Caki2 (cell line): ENCODE measurements around the gene APOM. TPM values are rescaled to one million over a fixed set of nuclear protein-coding genes. Genes with fewer than 3 reads are reported as not detected.

ENCODE experiments used
- DNase-seq: peaks from one replicate; pipeline ENCODE4 v3.0.0-alpha.2; 2015; ENCODE audit warnings: low read depth
- in situ Hi-C: cut with HindIII; loops from 2 replicates; pipeline ENCODE4 v1.10.0; 2016; ENCODE audit warnings: low sequenced_read_pairs, low pct_unique_long_range_greater_than_20kb, mixed read lengths
- total RNA-seq: library from RNA; depleted of rRNA; stranded (reverse); fragments of >200 nt; shearing (Covaris generic); gene quantifications from 2 replicates; pipeline ENCODE4 v1.2.3, GENCODE V29; 2014; ENCODE audit warnings: low replicate concordance

Gene APOM
- total RNA-seq, 1 experiment from 2014 or later = 9.2 TPM

DNA sequence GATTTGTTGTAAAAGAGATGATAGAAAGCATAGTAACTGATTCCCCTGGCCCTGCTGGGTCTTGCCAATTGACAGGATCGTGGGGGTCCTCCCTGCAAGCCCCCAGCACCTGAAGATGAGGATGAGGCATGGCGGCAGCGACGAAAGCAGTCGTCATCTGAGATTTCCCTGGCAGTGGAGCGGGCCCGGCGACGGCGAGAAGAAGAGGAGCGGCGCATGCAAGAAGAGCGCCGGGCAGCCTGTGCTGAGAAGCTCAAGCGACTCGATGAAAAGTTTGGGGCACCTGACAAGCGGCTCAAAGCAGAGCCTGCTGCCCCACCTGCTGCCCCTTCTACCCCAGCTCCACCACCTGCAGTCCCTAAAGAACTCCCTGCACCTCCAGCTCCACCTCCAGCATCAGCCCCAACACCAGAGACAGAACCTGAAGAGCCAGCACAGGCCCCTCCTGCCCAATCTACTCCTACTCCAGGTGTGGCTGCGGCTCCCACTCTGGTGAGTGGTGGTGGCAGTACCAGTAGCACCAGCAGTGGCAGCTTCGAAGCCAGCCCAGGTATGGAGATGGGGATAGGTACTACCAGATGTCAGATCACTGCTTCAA lies 27.9 kb upstream of the APOM start:
- in situ Hi-C loops = no loop called here
- DNase-seq = no peak

GRCh38 chr6:31629014-31629413 lies 26.7 kb upstream of the APOM start:
- in situ Hi-C loops = no loop called here
- DNase-seq = no peak

GRCh38 chr6:31630177-31630934 lies 25.3 kb upstream of the APOM start:
- in situ Hi-C loops = no loop called here

DNA sequence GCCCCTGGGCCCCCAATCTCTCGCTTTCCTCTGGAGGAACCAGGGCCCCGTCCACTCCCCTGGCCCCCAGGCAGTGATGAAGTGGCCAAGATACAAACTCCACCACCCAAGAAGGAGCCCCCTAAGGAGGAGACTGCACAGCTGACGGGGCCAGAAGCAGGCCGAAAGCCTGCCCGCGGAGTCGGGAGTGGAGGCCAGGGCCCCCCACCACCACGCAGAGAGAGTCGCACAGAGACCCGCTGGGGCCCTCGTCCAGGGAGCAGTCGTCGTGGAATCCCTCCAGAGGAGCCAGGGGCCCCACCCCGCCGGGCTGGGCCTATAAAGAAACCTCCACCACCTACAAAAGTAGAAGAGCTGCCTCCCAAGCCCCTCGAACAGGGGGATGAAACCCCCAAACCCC lies 24.5 kb upstream of the APOM start:
- in situ Hi-C loops = no loop called here
- no peak for DNase-seq

More at GRCh38 chr6:31630177-31630934, 25.3 kb upstream of the APOM start:
- no peak for DNase-seq

DNA sequence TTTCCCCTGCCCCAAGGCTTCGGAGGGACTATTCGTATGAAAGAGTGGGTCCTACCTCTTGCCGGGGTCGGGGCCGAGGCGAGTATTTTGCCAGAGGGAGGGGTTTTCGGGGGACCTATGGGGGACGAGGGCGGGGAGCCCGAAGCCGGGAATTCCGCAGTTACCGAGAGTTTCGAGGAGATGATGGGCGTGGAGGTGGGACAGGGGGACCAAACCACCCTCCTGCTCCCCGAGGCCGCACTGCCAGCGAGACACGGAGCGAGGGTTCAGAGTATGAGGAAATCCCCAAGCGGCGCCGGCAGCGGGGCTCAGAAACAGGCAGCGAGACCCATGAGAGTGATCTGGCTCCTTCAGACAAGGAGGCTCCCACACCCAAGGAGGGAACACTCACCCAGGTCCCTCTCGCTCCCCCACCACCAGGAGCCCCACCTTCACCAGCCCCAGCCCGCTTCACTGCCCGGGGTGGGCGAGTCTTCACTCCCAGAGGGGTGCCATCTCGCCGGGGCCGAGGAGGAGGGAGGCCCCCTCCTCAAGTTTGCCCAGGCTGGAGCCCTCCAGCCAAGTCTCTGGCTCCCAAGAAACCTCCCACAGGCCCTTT lies 23.9 kb upstream of the APOM start:
- in situ Hi-C loops = no loop called here
- DNase-seq = no peak

GRCh38 chr6:31632279-31632946 lies 23.3 kb upstream of the APOM start:
- in situ Hi-C loops = no loop called here
- DNase-seq = no peak

GRCh38 chr6:31633447-31633846 lies 22.2 kb upstream of the APOM start:
- DNase-seq = no peak
- in situ Hi-C loops = no loop called here

DNA sequence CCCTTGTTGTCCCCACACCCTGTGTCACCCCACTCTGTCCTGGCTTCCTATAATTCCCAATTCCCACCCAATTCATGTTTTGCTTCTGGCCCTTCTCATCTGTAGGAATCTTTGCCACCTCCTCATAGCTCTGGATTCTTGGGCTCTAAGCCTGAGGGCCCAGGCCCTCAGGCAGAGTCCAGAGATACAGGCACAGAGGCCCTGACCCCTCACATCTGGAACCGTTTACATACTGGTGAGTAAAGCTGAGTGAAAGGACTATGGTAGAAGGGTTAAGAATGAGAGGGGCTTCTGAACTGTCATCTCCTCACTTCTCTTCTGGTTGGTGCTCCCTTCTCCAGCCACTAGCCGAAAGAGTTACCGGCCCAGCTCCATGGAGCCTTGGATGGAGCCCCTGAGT lies 21.6 kb upstream of the APOM start:
- no peak for DNase-seq
- in situ Hi-C loops = no loop called here

DNA sequence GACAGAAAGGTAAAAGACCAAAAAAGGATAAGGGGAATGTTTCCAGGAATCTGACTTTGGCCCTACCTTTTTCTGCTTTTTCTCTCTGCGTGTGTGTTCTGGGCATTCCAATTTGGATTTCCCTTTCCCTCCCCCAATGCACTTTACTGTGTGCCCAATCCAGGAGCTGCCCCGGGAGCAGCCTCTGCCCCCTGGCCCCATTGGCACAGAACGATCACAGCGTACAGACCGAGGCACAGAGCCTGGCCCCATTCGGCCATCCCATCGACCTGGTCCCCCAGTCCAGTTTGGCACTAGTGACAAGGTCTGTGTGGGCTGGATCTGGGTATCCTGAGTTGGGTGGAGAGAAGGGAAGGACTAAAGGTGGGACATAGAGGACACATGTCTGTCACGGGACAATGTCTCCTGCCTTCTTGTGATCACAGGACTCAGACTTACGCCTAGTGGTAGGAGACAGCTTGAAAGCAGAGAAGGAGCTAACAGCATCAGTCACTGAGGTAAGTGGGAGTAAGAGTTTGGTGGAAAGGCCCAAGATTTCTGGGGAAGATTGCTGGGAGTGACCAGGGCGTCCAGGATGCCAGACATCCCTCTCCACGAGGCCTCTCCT lies 20.6 kb upstream of the APOM start:
- in situ Hi-C loops = no loop called here
- DNase-seq = no peak

GRCh38 chr6:31636698-31637596 lies 18.7 kb upstream of the APOM start:
- in situ Hi-C loops = no loop called here
- DNase-seq = no peak

DNA sequence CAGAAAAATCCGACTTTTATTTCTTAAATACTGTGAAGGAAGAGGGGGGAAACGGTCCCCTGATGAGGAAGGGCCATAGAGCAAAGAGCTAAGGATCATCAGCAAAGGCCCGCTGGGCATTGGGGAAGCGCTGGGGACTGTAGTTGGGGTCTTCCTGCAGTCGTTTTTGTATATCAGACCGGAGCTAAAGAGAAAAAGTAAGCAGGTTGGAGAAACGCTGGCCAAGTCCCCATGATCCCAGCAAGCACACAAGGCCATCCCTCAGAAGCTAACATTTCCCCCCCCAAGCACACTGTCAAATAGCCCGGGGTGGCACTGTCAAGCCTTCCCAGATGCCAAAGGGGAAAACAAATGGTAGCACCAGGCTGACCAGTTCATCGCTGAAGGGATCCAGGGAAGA lies 16.7 kb upstream of the APOM start:
- in situ Hi-C loops = no loop called here
- DNase-seq = no peak

- no peak for DNase-seq
- in situ Hi-C loops = no loop called here
These were observed 16.2 kb upstream of the APOM start for GRCh38 chr6:31639449-31639861.

GRCh38 chr6:31640612-31641011 lies 15.1 kb upstream of the APOM start:
- DNase-seq = no peak
- in situ Hi-C loops = no loop called here

- in situ Hi-C loops = no loop called here
- no peak for DNase-seq
These were observed 14.3 kb upstream of the APOM start for GRCh38 chr6:31641370-31641769.

DNA sequence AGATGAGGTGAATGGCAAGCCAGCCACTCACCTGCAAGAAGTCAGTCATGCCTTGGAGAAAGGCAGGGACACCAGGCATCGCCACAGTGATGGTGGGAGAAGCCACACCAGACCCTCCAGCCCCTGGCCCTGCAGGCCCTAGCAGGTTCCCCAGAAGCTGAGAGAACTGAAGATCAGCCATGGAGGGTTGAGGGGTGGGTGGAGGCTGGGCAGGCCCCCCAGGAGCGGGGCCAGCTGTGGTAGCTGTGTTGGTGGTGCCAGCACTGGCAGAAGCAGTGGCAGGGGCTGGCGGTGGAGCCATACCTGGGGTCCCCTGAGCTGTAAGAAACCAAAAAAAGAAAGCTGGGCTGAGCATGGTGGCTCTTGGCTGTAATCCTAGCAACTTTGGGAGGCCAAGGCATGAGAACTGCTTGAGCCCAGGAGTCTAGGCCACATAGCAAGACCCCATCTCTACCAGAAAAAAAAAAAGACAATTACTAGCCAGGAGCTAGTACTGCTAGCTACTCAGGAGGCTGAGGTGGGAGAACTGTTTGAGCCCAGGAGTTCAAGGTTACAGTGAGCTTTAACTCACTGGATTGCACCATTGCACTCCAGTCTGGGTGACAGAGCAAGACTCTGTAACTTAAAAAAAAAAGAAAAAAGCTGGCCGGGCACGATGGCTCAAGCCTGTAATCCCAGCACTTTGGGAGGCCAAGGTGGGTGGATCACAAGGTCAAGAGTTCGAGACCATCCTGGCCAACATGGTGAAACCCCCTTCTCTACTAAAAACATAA lies 12.7 kb upstream of the APOM start:
- in situ Hi-C loops = no loop called here
- DNase-seq = no peak

DNA sequence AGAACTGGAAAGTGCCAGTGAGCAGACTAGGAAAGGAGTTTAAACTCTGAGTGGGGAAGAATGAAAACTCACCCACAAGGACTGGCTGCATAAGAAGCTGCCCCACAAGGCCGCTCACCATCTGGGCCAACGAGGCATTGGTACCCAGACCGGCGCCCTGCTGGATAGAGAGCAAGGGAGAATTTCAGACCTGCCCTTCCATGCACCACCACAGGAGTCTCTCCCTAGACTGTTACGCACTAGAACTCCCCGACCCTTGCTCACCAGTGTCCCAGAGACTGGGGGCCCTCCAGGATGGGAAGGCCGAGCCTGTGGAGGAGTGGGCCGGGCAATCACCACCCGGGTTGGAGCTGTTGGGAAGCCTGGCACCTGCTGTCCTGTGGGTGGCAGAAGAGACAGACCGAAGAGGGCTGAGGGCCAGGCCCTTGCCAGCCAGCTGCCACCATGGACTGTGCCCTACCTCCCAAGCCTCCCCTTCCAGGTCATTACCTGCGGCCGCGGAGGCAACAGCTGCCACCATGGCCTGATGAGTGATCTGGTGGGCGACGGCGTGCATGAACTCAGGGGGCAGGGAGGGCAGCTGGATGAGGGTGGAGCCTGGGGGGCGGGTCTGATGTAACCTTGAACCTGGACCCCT lies 11.8 kb upstream of the APOM start:
- no peak for DNase-seq
- in situ Hi-C loops = no loop called here

DNA sequence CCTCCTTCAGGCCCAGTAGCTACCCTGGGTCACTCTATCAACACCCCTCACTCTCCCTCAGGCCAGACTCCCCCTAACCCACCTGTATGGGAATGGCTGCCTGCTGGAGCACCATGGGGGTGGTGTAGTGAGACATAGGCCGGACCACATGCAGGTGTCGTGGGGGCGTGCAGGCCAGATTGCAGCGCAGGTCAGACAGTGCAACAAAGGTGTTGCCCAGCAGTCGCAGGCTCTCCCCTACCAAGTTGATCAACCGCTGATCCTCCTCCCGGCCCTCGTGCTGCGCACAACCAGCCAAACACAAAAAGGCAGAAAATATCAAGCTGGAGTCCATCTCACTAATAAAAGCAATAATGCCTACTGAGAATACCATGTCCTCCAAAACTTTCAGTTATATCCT lies 10.4 kb upstream of the APOM start:
- DNase-seq = no peak
- in situ Hi-C loops = no loop called here
